ENCODE measurements around the gene PPP1R3E.

GRCh38 chr14:23307687-23308644 lies 5.3 kb upstream of the PPP1R3E start:
- TF ChIP-seq, protein P1, sequence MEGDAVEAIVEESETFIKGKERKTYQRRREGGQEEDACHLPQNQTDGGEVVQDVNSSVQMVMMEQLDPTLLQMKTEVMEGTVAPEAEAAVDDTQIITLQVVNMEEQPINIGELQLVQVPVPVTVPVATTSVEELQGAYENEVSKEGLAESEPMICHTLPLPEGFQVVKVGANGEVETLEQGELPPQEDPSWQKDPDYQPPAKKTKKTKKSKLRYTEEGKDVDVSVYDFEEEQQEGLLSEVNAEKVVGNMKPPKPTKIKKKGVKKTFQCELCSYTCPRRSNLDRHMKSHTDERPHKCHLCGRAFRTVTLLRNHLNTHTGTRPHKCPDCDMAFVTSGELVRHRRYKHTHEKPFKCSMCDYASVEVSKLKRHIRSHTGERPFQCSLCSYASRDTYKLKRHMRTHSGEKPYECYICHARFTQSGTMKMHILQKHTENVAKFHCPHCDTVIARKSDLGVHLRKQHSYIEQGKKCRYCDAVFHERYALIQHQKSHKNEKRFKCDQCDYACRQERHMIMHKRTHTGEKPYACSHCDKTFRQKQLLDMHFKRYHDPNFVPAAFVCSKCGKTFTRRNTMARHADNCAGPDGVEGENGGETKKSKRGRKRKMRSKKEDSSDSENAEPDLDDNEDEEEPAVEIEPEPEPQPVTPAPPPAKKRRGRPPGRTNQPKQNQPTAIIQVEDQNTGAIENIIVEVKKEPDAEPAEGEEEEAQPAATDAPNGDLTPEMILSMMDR (conservative IDR thresholded peaks at IDR 0.05): no peak
- TF ChIP-seq ZFX (IDR thresholded peaks at IDR 0.05): no peak
